H9 (cell line): ENCODE measurements around the gene TDRD1. TPM values are rescaled to one million over a fixed set of nuclear protein-coding genes. Genes with fewer than 3 reads are reported as not detected.

Experiments
- DNase-seq: peaks from one replicate; pipeline ENCODE4 v3.0.0-alpha.2; 2017
- H2AFZ ChIP-seq: one replicate; pipeline ENCODE4 v1.6.1; 2013; ENCODE audit warnings: mild to moderate bottlenecking, low read length, control low read depth, moderate library complexity
- H2AK5ac ChIP-seq: 2 replicates; pipeline ENCODE4 v1.6.1; 2013; ENCODE audit warnings: low read length, control low read depth, mixed read lengths; ENCODE audit not compliant: insufficient read length
- H2BK120ac ChIP-seq: one replicate; pipeline ENCODE4 v1.6.1; 2013; ENCODE audit warnings: low read depth, mild to moderate bottlenecking, low read length, control low read depth, inconsistent platforms; ENCODE audit not compliant: poor library complexity, severe bottlenecking
- H2BK12ac ChIP-seq: 2 replicates; pipeline ENCODE4 v1.6.1; 2013; ENCODE audit warnings: low read length, control low read depth, mixed read lengths, low read depth; ENCODE audit not compliant: insufficient read length
- H2BK15ac ChIP-seq: 2 replicates; pipeline ENCODE4 v1.6.1; 2013; ENCODE audit warnings: low read depth, low read length, control low read depth
- H2BK20ac ChIP-seq: one replicate; pipeline ENCODE4 v1.6.1; 2013; ENCODE audit warnings: low read depth, mild to moderate bottlenecking, low read length, control low read depth, inconsistent platforms; ENCODE audit not compliant: poor library complexity, severe bottlenecking
- H2BK5ac ChIP-seq: 2 replicates; pipeline ENCODE4 v1.6.1; 2013; ENCODE audit warnings: low read length, control low read depth, mixed read lengths; ENCODE audit not compliant: insufficient read length
- H3K14ac ChIP-seq: 2 replicates; pipeline ENCODE4 v1.6.1; 2013; ENCODE audit warnings: low read length, control low read depth; ENCODE audit not compliant: insufficient read depth
- H3K18ac ChIP-seq: 2 replicates; pipeline ENCODE4 v1.6.1; 2013; ENCODE audit warnings: low read depth, mild to moderate bottlenecking, mixed read lengths, low read length, control low read depth; ENCODE audit not compliant: insufficient read length
- H3K23ac ChIP-seq: 2 replicates; pipeline ENCODE4 v1.6.1; 2013; ENCODE audit warnings: low read length, control low read depth, mixed read lengths, low read depth; ENCODE audit not compliant: insufficient read length
- H3K23me2 ChIP-seq: 2 replicates; pipeline ENCODE4 v1.6.1; 2013; ENCODE audit warnings: low read depth, mild to moderate bottlenecking, mixed read lengths, low read length, control low read depth; ENCODE audit not compliant: insufficient read length, poor library complexity, severe bottlenecking
- H3K27ac ChIP-seq: 2 replicates; pipeline ENCODE4 v1.5.1; 2013; ENCODE audit warnings: low read length, control low read depth, mixed read lengths, low read depth; ENCODE audit not compliant: insufficient read length
- H3K27me3 ChIP-seq: 2 replicates; pipeline ENCODE4 v1.6.1; 2013; ENCODE audit warnings: low read length, control low read depth, inconsistent platforms; ENCODE audit not compliant: insufficient read depth
- H3K4ac ChIP-seq: 2 replicates; pipeline ENCODE4 v1.6.1; 2013; ENCODE audit warnings: low read depth, mild to moderate bottlenecking, control low read depth, inconsistent platforms, low read length, moderate library complexity
- H3K4me1 ChIP-seq: 2 replicates; pipeline ENCODE4 v1.6.1; 2013; ENCODE audit warnings: low read length, control low read depth, inconsistent platforms; ENCODE audit not compliant: insufficient read depth
- H3K4me2 ChIP-seq: 2 replicates; pipeline ENCODE4 v1.6.1; 2013; ENCODE audit warnings: low read length, control low read depth, mixed read lengths; ENCODE audit not compliant: insufficient read length, insufficient read depth
- H3K56ac ChIP-seq: 2 replicates; pipeline ENCODE4 v1.6.1; 2013; ENCODE audit warnings: low read depth, mild to moderate bottlenecking, mixed read lengths, low read length, control low read depth; ENCODE audit not compliant: insufficient read length
- H3K79me1 ChIP-seq: 2 replicates; pipeline ENCODE4 v1.6.1; 2013; ENCODE audit warnings: low read depth, mild to moderate bottlenecking, moderate library complexity, low read length, control low read depth, inconsistent platforms; ENCODE audit not compliant: insufficient read depth, poor library complexity, severe bottlenecking
- H3K79me2 ChIP-seq: 2 replicates; pipeline ENCODE4 v1.6.1; 2013; ENCODE audit warnings: low read length, control low read depth, inconsistent platforms; ENCODE audit not compliant: insufficient read depth
- H3K9ac ChIP-seq: 2 replicates; pipeline ENCODE4 v1.6.1; 2013; ENCODE audit warnings: low read length, control low read depth, mixed read lengths; ENCODE audit not compliant: insufficient read length; ENCODE audit errors: extremely low read depth
- H3K9me3 ChIP-seq: one replicate; pipeline ENCODE4 v1.6.1; 2013; ENCODE audit warnings: low read depth, low read length, inconsistent platforms; ENCODE audit not compliant: control insufficient read depth
- H3T11ph ChIP-seq: one replicate; pipeline ENCODE4 v1.6.1; 2013; ENCODE audit warnings: mild to moderate bottlenecking, low read length, control low read depth, inconsistent platforms
- H4K20me1 ChIP-seq: one replicate; pipeline ENCODE4 v1.6.1; 2013; ENCODE audit not compliant: control insufficient read depth, insufficient read length, insufficient read depth
- H4K5ac ChIP-seq: 2 replicates; pipeline ENCODE4 v1.6.1; 2013; ENCODE audit warnings: low read depth, mild to moderate bottlenecking, mixed read lengths, low read length, control low read depth; ENCODE audit not compliant: insufficient read length
- H4K8ac ChIP-seq: replicated peaks from 2 replicates; pipeline ENCODE4 v1.6.1; 2013; ENCODE audit warnings: low read length, control low read depth, mixed read lengths, low read depth; ENCODE audit not compliant: insufficient read length
- H4K91ac ChIP-seq: 2 replicates; pipeline ENCODE4 v1.6.1; 2013; ENCODE audit warnings: low read depth, mild to moderate bottlenecking, moderate library complexity, mixed read lengths, low read length, control low read depth; ENCODE audit not compliant: insufficient read length
- H3K27ac Mint-ChIP-seq, 3 experiments: 2 replicates in 2 of 3; 3 replicates in 1 of 3; pipeline ENCODE4 v1.8.0; 2020 to 2021; ENCODE audit warnings: mixed read lengths in 3 of 3, mild to moderate bottlenecking in 1 of 3, moderate library complexity in 1 of 3
- H3K27me3 Mint-ChIP-seq: 2 replicates; pipeline ENCODE4 v1.8.0; 2021; ENCODE audit warnings: low read depth, mild to moderate bottlenecking, moderate library complexity, mixed read lengths
- H3K36me3 Mint-ChIP-seq, 3 experiments: 2 replicates in 2 of 3; 3 replicates in 1 of 3; pipeline ENCODE4 v1.8.0; 2020 to 2021; ENCODE audit warnings: low read depth in 3 of 3, mixed read lengths in 3 of 3; ENCODE audit not compliant: insufficient read depth in 1 of 3
- H3K4me1 Mint-ChIP-seq, 2 experiments: 2 replicates each; pipeline ENCODE4 v1.8.0; 2020; ENCODE audit warnings: mixed read lengths in 2 of 2
- H3K4me3 Mint-ChIP-seq, 2 experiments: 2 replicates in 1 of 2; 3 replicates in 1 of 2; pipeline ENCODE4 v1.8.0; 2020 to 2021; ENCODE audit warnings: mild to moderate bottlenecking in 2 of 2, mixed read lengths in 2 of 2, moderate library complexity in 1 of 2
- H3K9me3 Mint-ChIP-seq, 2 experiments: 2 replicates in 1 of 2; 3 replicates in 1 of 2; pipeline ENCODE4 v1.8.0; 2020; ENCODE audit warnings: mild to moderate bottlenecking in 2 of 2, mixed read lengths in 2 of 2, moderate library complexity in 1 of 2
- WGBS: extraction: QIAGEN DNeasy Blood & Tissue Kit; methylation state at CpG from one replicate; pipeline ENCODE4 v1.1.7; 2013; ENCODE audit warnings: missing lambda C conversion rate, low lambda C conversion rate, mixed read lengths; ENCODE audit not compliant: insufficient read length; ENCODE audit errors: extremely low coverage; 5-methylcytosine and 5-hydroxymethylcytosine counted together
- total RNA-seq: library from RNA; stranded (reverse); gene quantifications from 2 replicates; pipeline ENCODE4 v1.2.1, GENCODE V29; 2021
- TF ChIP-seq, protein P1 (sequence below): fragments of 200-600 bp; sonication (generic); conservative IDR thresholded peaks from 3 replicates; pipeline ENCODE4 v1.8.0; 2021; ENCODE audit warnings: antibody characterized with exemption, mild to moderate bottlenecking

The TDRD1 gene
- total RNA-seq, 1 experiment from 2014 or later: 0.15 TPM

DNA sequence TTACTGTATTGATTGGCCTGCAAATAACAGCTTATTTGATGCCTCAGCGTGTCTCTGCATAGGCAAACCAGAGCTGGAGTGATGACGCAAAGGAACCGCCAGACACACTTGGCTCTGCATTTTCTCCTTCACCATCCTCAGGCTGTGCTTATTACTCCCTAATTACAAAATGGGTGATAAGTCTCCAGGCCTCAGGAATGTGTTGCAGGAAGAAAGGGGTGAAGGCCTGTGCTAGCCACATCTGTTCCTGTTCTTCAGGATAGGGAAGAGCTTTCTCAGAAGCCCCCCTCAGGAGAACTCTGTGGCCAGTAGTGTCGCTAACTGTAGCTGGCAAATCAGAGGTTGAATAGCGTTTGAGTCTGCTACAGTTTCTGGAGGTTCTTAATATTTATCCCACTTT is 5.1 kb downstream of the TDRD1 start:
- Histone ChIP-seq H2BK5ac (no peak overlapping the region), H3K27me3 (no peaks in the 10 kb centered on the region), H3K23ac (no peak overlapping the region), H3K9ac (no peak overlapping the region), H3K27ac (no peak overlapping the region), H3K14ac (no peak overlapping the region), H3K4ac (no peak overlapping the region), H3K18ac (no peak overlapping the region), H3T11ph (no peak overlapping the region), H4K91ac (no peak overlapping the region), H2AK5ac (no peak overlapping the region), H4K5ac (no peak overlapping the region), H2BK15ac (no peak overlapping the region), H3K56ac (no peak overlapping the region), H4K20me1 (no peaks in the 10 kb centered on the region), H2BK120ac (no peak overlapping the region), H3K79me2 (no peaks in the 10 kb centered on the region), H4K8ac (no peak overlapping the region), H2BK20ac (no peak overlapping the region), H3K23me2 (no peaks in the 10 kb centered on the region), H2BK12ac (no peak overlapping the region), H3K4me2 (no peak overlapping the region), H3K79me1 (no peaks in the 10 kb centered on the region), H3K9me3 (no peaks in the 10 kb centered on the region), H2AFZ (no peak overlapping the region), H3K4me1 (no peaks in the 10 kb centered on the region)
- H3K9me3 Mint-ChIP-seq: no peaks in the 10 kb centered on the region; a peak in 1 of 5 replicates
- no peak for DNase-seq
- no CpG with 5 or more reads among the region's 5 CpGs for WGBS
- no peak overlapping the region for H3K27ac Mint-ChIP-seq
- peaks cover 8 to 9% of the 10 kb centered on the region in 2 experiments for H3K4me1 Mint-ChIP-seq
- H3K36me3 Mint-ChIP-seq: no peaks in the 10 kb centered on the region; a peak in 1 of 7 replicates
- H3K4me3 Mint-ChIP-seq: no peak overlapping the region
- TF ChIP-seq, protein P1, sequence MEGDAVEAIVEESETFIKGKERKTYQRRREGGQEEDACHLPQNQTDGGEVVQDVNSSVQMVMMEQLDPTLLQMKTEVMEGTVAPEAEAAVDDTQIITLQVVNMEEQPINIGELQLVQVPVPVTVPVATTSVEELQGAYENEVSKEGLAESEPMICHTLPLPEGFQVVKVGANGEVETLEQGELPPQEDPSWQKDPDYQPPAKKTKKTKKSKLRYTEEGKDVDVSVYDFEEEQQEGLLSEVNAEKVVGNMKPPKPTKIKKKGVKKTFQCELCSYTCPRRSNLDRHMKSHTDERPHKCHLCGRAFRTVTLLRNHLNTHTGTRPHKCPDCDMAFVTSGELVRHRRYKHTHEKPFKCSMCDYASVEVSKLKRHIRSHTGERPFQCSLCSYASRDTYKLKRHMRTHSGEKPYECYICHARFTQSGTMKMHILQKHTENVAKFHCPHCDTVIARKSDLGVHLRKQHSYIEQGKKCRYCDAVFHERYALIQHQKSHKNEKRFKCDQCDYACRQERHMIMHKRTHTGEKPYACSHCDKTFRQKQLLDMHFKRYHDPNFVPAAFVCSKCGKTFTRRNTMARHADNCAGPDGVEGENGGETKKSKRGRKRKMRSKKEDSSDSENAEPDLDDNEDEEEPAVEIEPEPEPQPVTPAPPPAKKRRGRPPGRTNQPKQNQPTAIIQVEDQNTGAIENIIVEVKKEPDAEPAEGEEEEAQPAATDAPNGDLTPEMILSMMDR: no peak
- no peaks in the 10 kb centered on the region for H3K27me3 Mint-ChIP-seq
